HG02759 (cell line): ENCODE data around the gene ICE1.
"Not testable (repeated sequence)": the region's sequence is repeated elsewhere in the genome, so short reads cannot be mapped to it uniquely, and the experiment has no call there.

Experiments used
- ATAC-seq: cut with Tn5 transposase; IDR thresholded peaks from one replicate; pipeline ENCODE4 v1.9.1; 2021; ENCODE audit warnings: mild to moderate bottlenecking, moderate library complexity; ENCODE audit not compliant: unreplicated experiment

ICE1 gene

GRCh38 chr5:5483880-5484598 lies 61.6 kb downstream of the ICE1 start:
- no peak for ATAC-seq

GRCh38 chr5:5486122-5486521 lies 63.6 kb downstream of the ICE1 start:
- ATAC-seq, result no peak

GRCh38 chr5:5487585-5488360 lies 65.3 kb downstream of the ICE1 start:
- no peak for ATAC-seq

- ATAC-seq, result no peak
Measured at GRCh38 chr5:5490774-5491347, 68.4 kb downstream of the ICE1 start.

GRCh38 chr5:5492087-5492933 lies 69.8 kb downstream of the ICE1 start:
- peak; percentile 43 for ATAC-seq

GRCh38 chr5:5492934-5493271 lies 70.4 kb downstream of the ICE1 start:
- not testable (repeated sequence) for ATAC-seq

GRCh38 chr5:5494489-5495402 lies 72.3 kb downstream of the ICE1 start:
- peak; percentile 87 for ATAC-seq

- ATAC-seq, result peak; percentile 35
Measured at GRCh38 chr5:5497152-5497788, 74.8 kb downstream of the ICE1 start.

- ATAC-seq, result no peak
Measured at GRCh38 chr5:5499442-5499841, 77.0 kb downstream of the ICE1 start.

- ATAC-seq, result no peak
Measured at GRCh38 chr5:5504325-5504724, 81.8 kb downstream of the ICE1 start.

GRCh38 chr5:5505815-5506214 lies 83.3 kb downstream of the ICE1 start:
- no peak for ATAC-seq

- no peak for ATAC-seq
Measured at GRCh38 chr5:5508391-5508790, 85.9 kb downstream of the ICE1 start.

GRCh38 chr5:5511904-5512416 lies 89.5 kb downstream of the ICE1 start:
- ATAC-seq, result no peak

- ATAC-seq, result no peak
Measured at GRCh38 chr5:5512543-5512942, 90.1 kb downstream of the ICE1 start.

- ATAC-seq, result not testable (repeated sequence)
Measured at GRCh38 chr5:5520622-5521021, 98.1 kb downstream of the ICE1 start.

GRCh38 chr5:5521029-5521428 lies 98.6 kb downstream of the ICE1 start:
- ATAC-seq, result no peak

- ATAC-seq, result no peak
Measured at GRCh38 chr5:5521478-5521877, 99.0 kb downstream of the ICE1 start.

GRCh38 chr5:5522336-5522735 lies 99.9 kb downstream of the ICE1 start:
- ATAC-seq, result no peak

- peak; percentile 83 for ATAC-seq
Measured at GRCh38 chr5:5523066-5523505, 100.6 kb downstream of the ICE1 start.
